ENCODE measurements around the gene PPA1. TPM values are rescaled to one million over a fixed set of nuclear protein-coding genes. Genes with fewer than 3 reads are reported as not detected.

PPA1 gene
- total and polyA plus RNA-seq, 2 donors (not counting 1 experiment from before 2014, with no cell fraction given): 28.6 to 40.6 TPM

DNA sequence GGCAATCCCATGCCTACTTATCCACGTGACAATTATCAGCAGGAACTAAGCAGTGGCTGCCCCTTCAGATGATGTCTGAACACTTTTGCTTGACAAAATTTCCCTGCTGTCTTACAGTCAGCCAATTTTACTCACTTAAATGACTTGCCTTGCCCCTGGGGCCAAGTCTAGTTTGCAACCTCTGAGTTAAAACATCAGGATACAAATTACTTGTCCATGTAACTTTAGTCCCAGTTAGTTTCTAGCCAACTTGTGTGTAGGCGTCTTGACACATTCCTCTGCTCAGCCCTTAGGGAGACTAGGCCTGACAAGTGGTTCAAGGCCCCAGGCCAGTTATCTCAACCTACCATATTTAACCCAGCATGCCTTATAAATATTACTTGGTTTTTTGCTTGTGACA, 75.1 kb downstream of the PPA1 start:
- H3K4me3 ChIP-seq (ENCODE audit: control extremely low read depth in 1 of 5, extremely low read depth in 1 of 5, insufficient read depth in 1 of 5, low read depth in 2 of 5, low read length in 4 of 5): no peak overlapping the region
- peaks cover 26% of the 10 kb centered on the region for H4K20me1 ChIP-seq (ENCODE audit: control insufficient read depth, insufficient read depth, low read length, poor library complexity, severe bottlenecking)
- intact Hi-C loops (cut with micrococcal nuclease): no loop called here
- H3K27ac ChIP-seq (ENCODE audit: low read length in 2 of 2): no peak overlapping the region
- no peak for TF ChIP-seq EZH2 (IDR thresholded peaks at IDR 0.05; ENCODE audit: borderline replicate concordance, insufficient read depth, low read depth, low read length, poor library complexity, severe bottlenecking)
- TF ChIP-seq, protein P1, sequence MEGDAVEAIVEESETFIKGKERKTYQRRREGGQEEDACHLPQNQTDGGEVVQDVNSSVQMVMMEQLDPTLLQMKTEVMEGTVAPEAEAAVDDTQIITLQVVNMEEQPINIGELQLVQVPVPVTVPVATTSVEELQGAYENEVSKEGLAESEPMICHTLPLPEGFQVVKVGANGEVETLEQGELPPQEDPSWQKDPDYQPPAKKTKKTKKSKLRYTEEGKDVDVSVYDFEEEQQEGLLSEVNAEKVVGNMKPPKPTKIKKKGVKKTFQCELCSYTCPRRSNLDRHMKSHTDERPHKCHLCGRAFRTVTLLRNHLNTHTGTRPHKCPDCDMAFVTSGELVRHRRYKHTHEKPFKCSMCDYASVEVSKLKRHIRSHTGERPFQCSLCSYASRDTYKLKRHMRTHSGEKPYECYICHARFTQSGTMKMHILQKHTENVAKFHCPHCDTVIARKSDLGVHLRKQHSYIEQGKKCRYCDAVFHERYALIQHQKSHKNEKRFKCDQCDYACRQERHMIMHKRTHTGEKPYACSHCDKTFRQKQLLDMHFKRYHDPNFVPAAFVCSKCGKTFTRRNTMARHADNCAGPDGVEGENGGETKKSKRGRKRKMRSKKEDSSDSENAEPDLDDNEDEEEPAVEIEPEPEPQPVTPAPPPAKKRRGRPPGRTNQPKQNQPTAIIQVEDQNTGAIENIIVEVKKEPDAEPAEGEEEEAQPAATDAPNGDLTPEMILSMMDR (IDR thresholded peaks at IDR 0.05): no peak
- POLR2A ChIA-PET: no interaction called here
- H3K4me2 ChIP-seq (replicated peaks; ENCODE audit: low read depth, low read length, poor library complexity, severe bottlenecking): no peak overlapping the region
- DNase-seq: no peak
- Mint-ChIP-seq H3K27ac (no peak overlapping the region), H3K4me1 (peaks cover 16% of the 10 kb centered on the region), H3K4me3 (no peak overlapping the region), H3K9me3 (ENCODE audit: insufficient read depth) (no peaks in the 10 kb centered on the region), H3K27me3 (no peaks in the 10 kb centered on the region)
- H3K36me3 ChIP-seq (replicated peaks in 1 of 2; ENCODE audit: control extremely low read depth in 1 of 2, control insufficient read depth in 1 of 2, extremely low read depth in 1 of 2, insufficient read depth in 2 of 2, low read length in 1 of 2): peaks cover 0 to 75% of the 10 kb centered on the region in 2 experiments
- H3K9ac ChIP-seq (ENCODE audit: low read length): no peak overlapping the region
- no peaks in the 10 kb centered on the region for H3K27me3 ChIP-seq (replicated peaks in 1 of 4; ENCODE audit: control extremely low read depth in 1 of 4, control insufficient read depth in 3 of 4, insufficient read depth in 4 of 4, low read length in 3 of 4)
- 95% methylated on average over 2 of the region's 2 CpGs for WGBS (ENCODE audit: insufficient coverage)
- no peak for ATAC-seq (ENCODE audit: low read depth)
- no peaks in the 10 kb centered on the region for H3K9me3 ChIP-seq (ENCODE audit: control extremely low read depth in 1 of 3, control insufficient read depth in 2 of 3, insufficient read depth in 1 of 3, low read length in 2 of 3)
- H3K4me1 ChIP-seq (ENCODE audit: control insufficient read depth in 2 of 2, insufficient read depth in 2 of 2, low read length in 2 of 2): peaks cover 6% of the 10 kb centered on the region in 2 donors
- H2AFZ ChIP-seq (ENCODE audit: insufficient read depth, low read depth, low read length, poor library complexity, severe bottlenecking): no peak overlapping the region
- CTCF ChIA-PET: interaction anchor here (0.9 kb wide), 1 partner anchor 12 kb away, joined by 3 read pairs; the partner anchor contains the start of gene TYSND1
- peaks cover 38% of the 10 kb centered on the region for H3K79me2 ChIP-seq (ENCODE audit: control insufficient read depth, insufficient read depth, low read length)

DNA sequence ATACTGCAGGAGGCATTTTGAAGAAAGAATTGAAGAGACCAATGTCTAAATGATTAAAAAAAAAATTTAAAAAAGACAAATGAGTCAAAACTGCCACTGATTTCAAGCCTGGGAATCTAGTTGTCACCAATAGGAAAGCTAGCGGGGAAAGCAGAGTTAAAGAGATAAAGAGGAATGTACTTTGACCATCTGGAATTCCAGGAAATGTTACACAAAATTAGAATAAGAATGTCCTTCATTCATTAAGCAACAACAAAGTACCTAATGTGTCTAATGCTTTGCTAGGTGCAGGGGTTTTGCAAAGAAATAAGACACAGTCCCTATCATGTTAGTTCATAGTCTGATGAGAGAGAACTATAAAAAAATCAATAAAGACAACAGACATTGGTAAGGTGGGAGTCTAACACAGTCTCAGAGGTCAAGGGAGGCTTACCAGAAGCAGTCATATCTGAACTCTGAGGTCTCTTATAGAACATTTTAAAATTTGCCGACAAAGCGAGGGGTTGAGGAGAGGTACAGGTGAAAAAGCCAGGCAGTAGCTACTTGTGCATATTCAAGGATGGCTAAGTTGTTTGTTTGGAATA, 77.9 kb downstream of the PPA1 start:
- Histone ChIP-seq H4K20me1 (ENCODE audit: control insufficient read depth, insufficient read depth, low read length, poor library complexity, severe bottlenecking) (peaks cover 14% of the 10 kb centered on the region), H3K4me2 (replicated peaks; ENCODE audit: low read depth, low read length, poor library complexity, severe bottlenecking) (no peak overlapping the region), H3K9me3 (ENCODE audit: control extremely low read depth in 1 of 3, control insufficient read depth in 2 of 3, insufficient read depth in 1 of 3, low read length in 2 of 3) (no peaks in the 10 kb centered on the region), H3K9ac (ENCODE audit: low read length) (no peak overlapping the region), H2AFZ (ENCODE audit: insufficient read depth, low read depth, low read length, poor library complexity, severe bottlenecking) (no peak overlapping the region), H3K27me3 (replicated peaks in 1 of 4; ENCODE audit: control extremely low read depth in 1 of 4, control insufficient read depth in 3 of 4, insufficient read depth in 4 of 4, low read length in 3 of 4) (no peaks in the 10 kb centered on the region), H3K36me3 (replicated peaks in 1 of 2; ENCODE audit: control extremely low read depth in 1 of 2, control insufficient read depth in 1 of 2, extremely low read depth in 1 of 2, insufficient read depth in 2 of 2, low read length in 1 of 2) (peaks cover 0 to 83% of the 10 kb centered on the region in 2 experiments), H3K79me2 (ENCODE audit: control insufficient read depth, insufficient read depth, low read length) (peaks cover 14% of the 10 kb centered on the region), H3K4me3 (ENCODE audit: control extremely low read depth in 1 of 5, extremely low read depth in 1 of 5, insufficient read depth in 1 of 5, low read depth in 2 of 5, low read length in 4 of 5) (no peak overlapping the region), H3K27ac (ENCODE audit: low read length in 2 of 2) (no peak overlapping the region), H3K4me1 (ENCODE audit: control insufficient read depth in 2 of 2, insufficient read depth in 2 of 2, low read length in 2 of 2) (no peaks in the 10 kb centered on the region)
- intact Hi-C loops (cut with micrococcal nuclease): no loop called here
- Mint-ChIP-seq H3K27ac (no peak overlapping the region), H3K9me3 (ENCODE audit: insufficient read depth) (no peaks in the 10 kb centered on the region), H3K27me3 (no peaks in the 10 kb centered on the region), H3K4me1 (no peaks in the 10 kb centered on the region), H3K4me3 (no peak overlapping the region)
- ATAC-seq (ENCODE audit: low read depth) (no peak), DNase-seq (no peak)
- WGBS (ENCODE audit: insufficient coverage): 50% methylated on average over 2 of the region's 3 CpGs
- TF ChIP-seq, protein P1 (IDR thresholded peaks at IDR 0.05): no peak
- TF ChIP-seq EZH2 (IDR thresholded peaks at IDR 0.05; ENCODE audit: borderline replicate concordance, insufficient read depth, low read depth, low read length, poor library complexity, severe bottlenecking): no peak
- ChIA-PET POLR2A (no interaction called here), CTCF (interaction anchor here (2.1 kb wide), 1 partner anchor 9 kb away, joined by 7 read pairs; the partner anchor contains the start of gene TYSND1)

Measured in B cell (primary cell).